DMS114 treated with DMSO at 0.1 percent for 48 hours (cell line): ENCODE results near the gene AURKAIP1.

ENCODE experiments used
- DNase-seq: peaks from one replicate; lab custom pipeline; 2025; ENCODE audit not compliant: unreplicated experiment; lab: John Stamatoyannopoulos, UW

AURKAIP1 gene

DNA sequence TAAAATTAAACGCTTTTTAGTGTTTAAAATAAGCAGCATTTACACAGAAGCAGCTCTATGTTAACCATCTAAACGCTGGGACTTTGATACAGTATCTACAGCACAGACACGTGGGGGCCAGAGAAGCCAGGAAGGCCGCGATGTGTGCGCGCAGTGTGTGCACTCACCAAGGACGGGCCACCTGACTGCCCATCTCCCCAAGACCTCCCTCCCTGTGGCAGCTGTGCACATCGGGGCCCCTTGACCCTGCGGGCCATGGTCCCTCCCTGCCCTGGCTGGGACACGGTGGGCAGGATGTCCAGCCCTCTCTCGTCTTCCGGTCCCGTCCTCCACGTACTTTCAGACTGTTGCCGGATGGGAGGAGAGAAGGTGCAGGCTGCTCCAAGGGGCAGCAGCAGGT lies 39.7 kb downstream of the AURKAIP1 start:
- no peak for DNase-seq

DNA sequence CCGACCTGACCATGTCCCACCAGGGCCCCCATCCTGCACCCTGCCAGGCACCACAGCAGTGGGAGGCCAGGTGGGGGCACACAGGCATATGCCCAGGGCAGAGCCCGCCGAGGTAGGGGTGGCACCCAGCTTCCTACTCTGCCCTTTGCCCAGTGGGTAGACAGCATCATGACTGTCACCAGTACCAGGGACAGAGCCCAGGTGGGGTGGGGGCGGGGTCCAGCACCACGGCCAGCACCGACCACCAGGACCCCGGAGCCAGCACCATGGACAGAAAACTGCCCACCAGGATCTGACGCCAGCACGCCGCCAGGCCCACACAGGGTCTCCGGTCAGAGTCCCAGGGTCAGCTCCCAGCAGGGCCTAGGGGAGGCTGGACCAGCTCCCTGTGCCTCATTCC lies 40.2 kb downstream of the AURKAIP1 start:
- no peak for DNase-seq

DNA sequence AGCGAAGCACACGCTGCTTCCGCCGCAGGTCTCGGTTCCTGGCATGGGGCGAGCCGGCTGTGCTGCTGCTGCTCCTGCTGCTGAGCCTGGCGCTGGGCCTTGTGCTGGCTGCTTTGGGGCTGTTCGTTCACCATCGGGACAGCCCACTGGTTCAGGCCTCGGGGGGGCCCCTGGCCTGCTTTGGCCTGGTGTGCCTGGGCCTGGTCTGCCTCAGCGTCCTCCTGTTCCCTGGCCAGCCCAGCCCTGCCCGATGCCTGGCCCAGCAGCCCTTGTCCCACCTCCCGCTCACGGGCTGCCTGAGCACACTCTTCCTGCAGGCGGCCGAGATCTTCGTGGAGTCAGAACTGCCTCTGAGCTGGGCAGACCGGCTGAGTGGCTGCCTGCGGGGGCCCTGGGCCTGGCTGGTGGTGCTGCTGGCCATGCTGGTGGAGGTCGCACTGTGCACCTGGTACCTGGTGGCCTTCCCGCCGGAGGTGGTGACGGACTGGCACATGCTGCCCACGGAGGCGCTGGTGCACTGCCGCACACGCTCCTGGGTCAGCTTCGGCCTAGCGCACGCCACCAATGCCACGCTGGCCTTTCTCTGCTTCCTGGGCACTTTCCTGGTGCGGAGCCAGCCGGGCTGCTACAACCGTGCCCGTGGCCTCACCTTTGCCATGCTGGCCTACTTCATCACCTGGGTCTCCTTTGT lies 41.3 kb downstream of the AURKAIP1 start:
- DNase-seq, result no peak

DNA sequence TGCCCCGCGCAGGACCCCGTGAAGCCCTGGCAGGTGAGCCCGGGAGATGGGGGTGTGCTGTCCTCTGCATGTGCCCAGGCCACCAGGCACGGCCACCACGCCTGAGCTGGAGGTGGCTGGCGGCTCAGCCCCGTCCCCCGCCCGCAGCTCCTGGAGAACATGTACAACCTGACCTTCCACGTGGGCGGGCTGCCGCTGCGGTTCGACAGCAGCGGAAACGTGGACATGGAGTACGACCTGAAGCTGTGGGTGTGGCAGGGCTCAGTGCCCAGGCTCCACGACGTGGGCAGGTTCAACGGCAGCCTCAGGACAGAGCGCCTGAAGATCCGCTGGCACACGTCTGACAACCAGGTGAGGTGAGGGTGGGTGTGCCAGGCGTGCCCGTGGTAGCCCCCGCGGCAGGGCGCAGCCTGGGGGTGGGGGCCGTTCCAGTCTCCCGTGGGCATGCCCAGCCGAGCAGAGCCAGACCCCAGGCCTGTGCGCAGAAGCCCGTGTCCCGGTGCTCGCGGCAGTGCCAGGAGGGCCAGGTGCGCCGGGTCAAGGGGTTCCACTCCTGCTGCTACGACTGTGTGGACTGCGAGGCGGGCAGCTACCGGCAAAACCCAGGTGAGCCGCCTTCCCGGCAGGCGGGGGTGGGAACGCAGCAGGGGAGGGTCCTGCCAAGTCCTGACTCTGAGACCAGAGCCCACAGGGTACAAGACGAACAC lies 42.1 kb downstream of the AURKAIP1 start:
- DNase-seq, result no peak

DNA sequence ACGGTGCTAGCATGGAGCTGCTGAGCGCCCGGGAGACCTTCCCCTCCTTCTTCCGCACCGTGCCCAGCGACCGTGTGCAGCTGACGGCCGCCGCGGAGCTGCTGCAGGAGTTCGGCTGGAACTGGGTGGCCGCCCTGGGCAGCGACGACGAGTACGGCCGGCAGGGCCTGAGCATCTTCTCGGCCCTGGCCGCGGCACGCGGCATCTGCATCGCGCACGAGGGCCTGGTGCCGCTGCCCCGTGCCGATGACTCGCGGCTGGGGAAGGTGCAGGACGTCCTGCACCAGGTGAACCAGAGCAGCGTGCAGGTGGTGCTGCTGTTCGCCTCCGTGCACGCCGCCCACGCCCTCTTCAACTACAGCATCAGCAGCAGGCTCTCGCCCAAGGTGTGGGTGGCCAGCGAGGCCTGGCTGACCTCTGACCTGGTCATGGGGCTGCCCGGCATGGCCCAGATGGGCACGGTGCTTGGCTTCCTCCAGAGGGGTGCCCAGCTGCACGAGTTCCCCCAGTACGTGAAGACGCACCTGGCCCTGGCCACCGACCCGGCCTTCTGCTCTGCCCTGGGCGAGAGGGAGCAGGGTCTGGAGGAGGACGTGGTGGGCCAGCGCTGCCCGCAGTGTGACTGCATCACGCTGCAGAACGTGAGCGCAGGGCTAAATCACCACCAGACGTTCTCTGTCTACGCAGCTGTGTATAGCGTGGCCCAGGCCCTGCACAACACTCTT lies 42.8 kb downstream of the AURKAIP1 start:
- DNase-seq, result no peak

DNA sequence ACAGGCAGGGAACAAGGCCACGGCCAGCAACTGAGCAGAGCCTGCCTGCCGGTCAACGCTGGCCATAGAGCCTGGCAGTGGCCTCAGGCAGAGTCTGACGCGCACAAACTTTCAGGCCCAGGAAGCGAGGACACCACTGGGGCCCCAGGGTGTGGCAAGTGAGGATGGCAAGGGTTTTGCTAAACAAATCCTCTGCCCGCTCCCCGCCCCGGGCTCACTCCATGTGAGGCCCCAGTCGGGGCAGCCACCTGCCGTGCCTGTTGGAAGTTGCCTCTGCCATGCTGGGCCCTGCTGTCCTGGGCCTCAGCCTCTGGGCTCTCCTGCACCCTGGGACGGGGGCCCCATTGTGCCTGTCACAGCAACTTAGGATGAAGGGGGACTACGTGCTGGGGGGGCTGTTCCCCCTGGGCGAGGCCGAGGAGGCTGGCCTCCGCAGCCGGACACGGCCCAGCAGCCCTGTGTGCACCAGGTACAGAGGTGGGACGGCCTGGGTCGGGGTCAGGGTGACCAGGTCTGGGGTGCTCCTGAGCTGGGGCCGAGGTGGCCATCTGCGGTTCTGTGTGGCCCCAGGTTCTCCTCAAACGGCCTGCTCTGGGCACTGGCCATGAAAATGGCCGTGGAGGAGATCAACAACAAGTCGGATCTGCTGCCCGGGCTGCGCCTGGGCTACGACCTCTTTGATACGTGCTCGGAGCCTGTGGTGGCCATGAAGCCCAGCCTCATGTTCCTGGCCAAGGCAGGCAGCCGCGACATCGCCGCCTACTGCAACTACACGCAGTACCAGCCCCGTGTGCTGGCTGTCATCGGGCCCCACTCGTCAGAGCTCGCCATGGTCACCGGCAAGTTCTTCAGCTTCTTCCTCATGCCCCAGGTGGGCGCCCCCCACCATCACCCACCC lies 43.7 kb downstream of the AURKAIP1 start, which contains the start of gene TAS1R3:
TSS of gene TAS1R3 (plus strand) at position 213 of the 898 bp plus-strand sequence. CDS start at position 279, 66 bp downstream.
- no peak for DNase-seq

- no peak for DNase-seq
Measured at GRCh38 chr1:1330366-1331067, 44.5 kb downstream of the AURKAIP1 start.

DNA sequence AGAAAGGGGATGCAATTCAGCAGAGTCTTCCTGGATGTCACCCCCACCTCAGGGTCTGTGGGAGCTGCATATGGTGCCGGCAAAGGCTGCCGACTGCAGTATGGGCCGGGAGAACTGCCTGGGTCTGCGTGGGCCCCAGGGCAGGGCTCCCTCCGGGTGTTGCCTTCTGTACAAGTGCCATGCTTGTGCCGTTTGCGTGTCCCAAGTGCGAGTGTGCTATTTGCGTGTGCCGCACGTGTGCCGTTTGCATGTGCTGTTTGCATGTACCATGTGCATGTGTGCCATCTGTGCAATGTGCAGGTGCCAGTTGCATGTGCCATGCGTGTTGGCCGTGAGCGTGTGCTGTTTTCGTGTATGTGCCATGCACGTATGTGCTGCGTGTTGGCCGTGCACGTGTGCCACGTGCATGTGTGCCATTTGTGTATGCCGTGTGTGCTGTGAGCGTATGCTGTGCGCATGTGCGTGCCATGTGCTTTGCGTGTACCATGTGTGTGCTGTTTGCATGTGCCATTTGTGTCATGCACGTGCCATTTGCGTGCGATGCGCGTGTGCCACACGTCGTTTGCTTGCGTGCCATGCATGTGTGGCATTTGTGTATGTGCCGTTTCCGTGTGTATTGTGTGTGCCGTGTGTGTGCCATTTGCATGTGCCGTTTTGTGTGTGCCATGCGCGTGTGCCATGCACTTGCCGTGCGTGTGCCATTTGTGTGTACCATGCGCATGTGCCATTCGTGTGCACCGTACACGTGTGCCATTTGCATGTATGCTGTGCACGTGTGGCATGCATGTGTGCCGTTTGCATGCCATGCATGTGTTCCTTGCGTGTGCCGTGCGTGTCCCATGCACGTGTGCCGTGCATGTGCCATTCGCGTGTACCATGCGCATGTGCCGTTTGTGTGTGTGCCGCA lies 45.5 kb downstream of the AURKAIP1 start:
- no peak for DNase-seq

- DNase-seq, result no peak
Measured at GRCh38 chr1:1328254-1328653, 46.8 kb downstream of the AURKAIP1 start.

GRCh38 chr1:1327291-1327690 lies 47.7 kb downstream of the AURKAIP1 start:
- DNase-seq, result no peak

DNA sequence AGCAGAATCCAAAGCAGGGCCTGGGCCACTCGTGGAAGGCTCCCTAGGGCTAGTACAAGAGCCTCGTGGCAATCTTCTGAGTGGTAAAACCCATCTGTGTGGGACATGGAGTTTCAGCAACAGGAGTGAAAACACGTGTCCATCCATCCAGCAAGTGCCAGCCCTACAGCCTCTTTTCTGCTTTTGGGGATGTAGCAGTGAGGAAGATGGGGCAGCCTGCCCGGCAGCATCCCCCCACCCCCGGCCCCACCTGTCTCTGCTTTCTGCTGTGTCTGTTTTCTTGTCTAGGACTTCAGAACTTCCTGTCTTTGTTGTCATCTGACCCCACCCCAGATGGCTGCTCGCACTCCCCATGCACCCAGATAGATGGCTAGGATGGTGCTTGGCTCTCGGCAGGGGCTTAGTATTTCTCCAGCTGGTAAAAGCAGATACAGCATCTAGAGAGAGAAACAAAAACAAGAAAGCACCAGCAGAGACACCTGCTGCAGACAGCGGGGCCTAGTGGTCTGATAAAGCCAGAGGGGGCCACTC lies 48.9 kb downstream of the AURKAIP1 start:
- DNase-seq, result no peak

GRCh38 chr1:1325288-1326074 lies 49.5 kb downstream of the AURKAIP1 start:
- DNase-seq, result no peak

DNA sequence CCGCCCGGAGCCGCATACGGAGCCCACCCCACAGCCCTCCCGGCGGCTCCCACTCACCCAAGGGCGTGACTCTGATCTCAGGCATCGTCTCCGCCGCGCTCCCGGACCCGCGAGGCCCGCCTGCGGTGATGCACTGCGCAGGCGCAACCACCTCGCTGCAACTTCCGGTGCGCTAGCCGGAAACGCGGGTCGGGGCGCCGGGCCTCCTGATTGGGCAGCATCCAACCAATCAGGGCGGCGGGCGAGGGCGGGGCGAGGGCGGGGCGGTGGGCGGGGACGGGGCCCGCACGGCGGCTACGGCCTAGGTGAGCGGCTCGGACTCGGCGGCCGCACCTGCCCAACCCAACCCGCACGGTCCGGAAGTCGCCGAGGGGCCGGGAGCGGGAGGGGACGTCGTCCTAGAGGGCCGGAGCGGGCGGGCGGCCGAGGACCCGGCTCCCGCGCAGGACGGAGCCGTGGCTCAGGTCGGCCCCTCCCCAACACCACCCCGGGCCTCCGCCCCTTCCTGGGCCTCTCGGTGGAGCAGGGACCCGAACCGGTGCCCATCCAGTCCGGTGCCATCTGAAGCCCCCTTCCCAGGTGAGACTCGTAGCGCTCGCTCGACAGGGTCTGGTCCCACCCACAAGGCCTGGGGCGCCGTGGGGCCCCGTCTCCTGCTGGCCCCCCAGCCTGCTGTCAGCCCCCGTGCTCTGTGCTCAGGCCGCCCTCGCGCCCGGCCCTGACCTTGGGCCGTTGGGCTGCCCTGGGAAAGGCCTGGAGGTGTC lies 50.3 kb downstream of the AURKAIP1 start, which contains the start of the genes CPTP and INTS11:
TSS of gene CPTP (plus strand) at position 279 of the 764 bp plus-strand sequence. CDS start 2,109 bp downstream, outside the sequence.
TSS of gene INTS11 (minus strand) at position 137 of the 764 bp plus-strand sequence. CDS start at position 85, 52 bp downstream.
- peak; percentile 70 for DNase-seq

- no peak for DNase-seq
Measured at GRCh38 chr1:1324084-1324523, 50.9 kb downstream of the AURKAIP1 start.
